Progenitor cell of endocrine pancreas (in vitro differentiated cells): ENCODE results near the gene MYO3A. TPM values are rescaled to one million over a fixed set of nuclear protein-coding genes. Genes with fewer than 3 reads are reported as not detected.

Source experiments
- DNase-seq: peaks from one replicate; pipeline ENCODE4 v3.0.0; 2021; ENCODE audit warnings: low spot score; ENCODE audit not compliant: unreplicated experiment
- H3K27ac Mint-ChIP-seq: 2 replicates; pipeline ENCODE4 v1.8.0; 2021; ENCODE audit warnings: mild to moderate bottlenecking, moderate library complexity, mixed read lengths
- H3K27me3 Mint-ChIP-seq: 2 replicates; pipeline ENCODE4 v1.8.0; 2021; ENCODE audit warnings: mixed read lengths
- H3K36me3 Mint-ChIP-seq: 2 replicates; pipeline ENCODE4 v1.8.0; 2022; ENCODE audit warnings: mixed read lengths; ENCODE audit not compliant: insufficient read depth
- H3K4me1 Mint-ChIP-seq: 2 replicates; pipeline ENCODE4 v1.8.0; 2021; ENCODE audit warnings: low read depth, mixed read lengths
- H3K4me3 Mint-ChIP-seq: 2 replicates; pipeline ENCODE4 v1.8.0; 2021; ENCODE audit warnings: low read depth, mild to moderate bottlenecking, moderate library complexity, mixed read lengths
- H3K9me3 Mint-ChIP-seq: 2 replicates; pipeline ENCODE4 v1.8.0; 2021; ENCODE audit warnings: low read depth, mixed read lengths
- long read RNA-seq: library from polyadenylated mRNA; unstranded; transcript quantifications from one replicate; pipeline ENCODE4 v2.0.0, GENCODE V29; 2020
- total RNA-seq: library from RNA; stranded (reverse); gene quantifications from 2 replicates; pipeline ENCODE4 v1.2.1, GENCODE V29; 2021
- TF ChIP-seq, protein P1 (sequence below): fragments of 200-600 bp; sonication (generic); IDR thresholded peaks from one replicate; pipeline ENCODE4 v1.5.0; 2021; ENCODE audit warnings: antibody characterized with exemption, mild to moderate bottlenecking; ENCODE audit not compliant: unreplicated experiment

The MYO3A gene, protein sequence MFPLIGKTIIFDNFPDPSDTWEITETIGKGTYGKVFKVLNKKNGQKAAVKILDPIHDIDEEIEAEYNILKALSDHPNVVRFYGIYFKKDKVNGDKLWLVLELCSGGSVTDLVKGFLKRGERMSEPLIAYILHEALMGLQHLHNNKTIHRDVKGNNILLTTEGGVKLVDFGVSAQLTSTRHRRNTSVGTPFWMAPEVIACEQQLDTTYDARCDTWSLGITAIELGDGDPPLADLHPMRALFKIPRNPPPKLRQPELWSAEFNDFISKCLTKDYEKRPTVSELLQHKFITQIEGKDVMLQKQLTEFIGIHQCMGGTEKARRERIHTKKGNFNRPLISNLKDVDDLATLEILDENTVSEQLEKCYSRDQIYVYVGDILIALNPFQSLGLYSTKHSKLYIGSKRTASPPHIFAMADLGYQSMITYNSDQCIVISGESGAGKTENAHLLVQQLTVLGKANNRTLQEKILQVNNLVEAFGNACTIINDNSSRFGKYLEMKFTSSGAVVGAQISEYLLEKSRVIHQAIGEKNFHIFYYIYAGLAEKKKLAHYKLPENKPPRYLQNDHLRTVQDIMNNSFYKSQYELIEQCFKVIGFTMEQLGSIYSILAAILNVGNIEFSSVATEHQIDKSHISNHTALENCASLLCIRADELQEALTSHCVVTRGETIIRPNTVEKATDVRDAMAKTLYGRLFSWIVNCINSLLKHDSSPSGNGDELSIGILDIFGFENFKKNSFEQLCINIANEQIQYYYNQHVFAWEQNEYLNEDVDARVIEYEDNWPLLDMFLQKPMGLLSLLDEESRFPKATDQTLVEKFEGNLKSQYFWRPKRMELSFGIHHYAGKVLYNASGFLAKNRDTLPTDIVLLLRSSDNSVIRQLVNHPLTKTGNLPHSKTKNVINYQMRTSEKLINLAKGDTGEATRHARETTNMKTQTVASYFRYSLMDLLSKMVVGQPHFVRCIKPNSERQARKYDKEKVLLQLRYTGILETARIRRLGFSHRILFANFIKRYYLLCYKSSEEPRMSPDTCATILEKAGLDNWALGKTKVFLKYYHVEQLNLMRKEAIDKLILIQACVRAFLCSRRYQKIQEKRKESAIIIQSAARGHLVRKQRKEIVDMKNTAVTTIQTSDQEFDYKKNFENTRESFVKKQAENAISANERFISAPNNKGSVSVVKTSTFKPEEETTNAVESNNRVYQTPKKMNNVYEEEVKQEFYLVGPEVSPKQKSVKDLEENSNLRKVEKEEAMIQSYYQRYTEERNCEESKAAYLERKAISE (N-terminal part only)
- total RNA-seq, result 16.0 and 18.0 TPM in 2 replicates
- long read RNA-seq, transcript MYO3A-203 (8 exons, 2,723 nt), result major isoform, 7 of 42 reads
- long read RNA-seq, partial matches to known transcripts, result 18 of 42 reads
- long read RNA-seq, other reads (novel, unspliced or antisense), result 17 of 42 reads

DNA sequence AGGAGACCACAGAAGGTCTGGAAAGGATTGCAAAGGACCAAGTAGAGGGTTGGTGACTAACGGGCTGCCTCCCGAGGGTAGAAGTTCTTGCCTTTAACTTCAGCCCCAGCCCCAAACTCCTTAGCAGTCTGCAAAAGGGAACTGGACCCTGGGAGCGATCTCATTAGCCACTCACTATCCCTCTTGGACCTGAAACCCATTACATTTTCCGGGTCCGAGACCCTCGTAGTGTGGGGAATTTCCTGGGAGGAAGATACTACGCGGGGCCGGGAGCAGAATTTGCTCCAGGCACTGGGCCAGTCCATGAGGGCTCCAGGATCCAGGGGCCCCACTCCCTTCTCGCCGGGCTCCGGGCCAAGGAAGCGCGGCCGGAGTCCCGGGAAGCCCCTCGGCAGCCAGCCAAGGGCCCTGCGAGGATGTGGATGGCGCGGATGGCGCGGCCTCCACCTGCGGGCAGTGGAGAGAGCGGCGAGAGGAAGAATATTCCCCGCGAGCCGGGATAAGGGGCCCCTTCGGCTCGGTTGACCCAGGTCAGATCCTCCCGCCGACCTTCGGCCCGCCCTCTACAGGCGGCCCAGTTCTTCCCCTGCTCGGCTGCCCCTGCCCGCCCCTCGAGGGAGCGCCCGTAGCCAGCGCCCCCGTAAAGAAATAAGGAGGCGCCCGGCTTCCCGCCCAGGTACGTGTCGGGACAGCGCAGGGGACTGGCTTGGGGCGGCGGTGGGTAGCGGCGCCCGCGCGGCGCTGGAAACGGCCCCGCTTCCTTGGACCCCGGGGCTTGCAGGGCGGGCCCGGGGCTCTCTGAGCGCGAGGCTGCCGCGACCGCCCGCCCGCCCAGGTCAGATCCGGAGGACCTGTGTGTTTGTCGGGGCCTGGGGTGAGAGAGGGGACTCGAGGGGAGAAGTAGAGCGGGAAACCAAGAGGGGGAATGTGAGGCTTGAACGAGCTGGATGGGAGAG, at the start of gene MYO3A:
Gene MYO3A, plus strand, starts transcription at position 577 of the 956 bp plus-strand sequence. CDS start 17,882 bp downstream, outside the sequence.
- Mint-ChIP-seq H3K27ac (peak within 1 kb of the TSS; percentile 92), H3K4me1 (peaks cover 13% of the 10 kb centered on the region), H3K9me3 (no peaks in the 10 kb centered on the region), H3K36me3 (no peaks in the 10 kb centered on the region), H3K4me3 (peak within 1 kb of the TSS; percentile 96), H3K27me3 (no peaks in the 10 kb centered on the region)
- peak; percentile 50 for DNase-seq
- TF ChIP-seq, protein P1, sequence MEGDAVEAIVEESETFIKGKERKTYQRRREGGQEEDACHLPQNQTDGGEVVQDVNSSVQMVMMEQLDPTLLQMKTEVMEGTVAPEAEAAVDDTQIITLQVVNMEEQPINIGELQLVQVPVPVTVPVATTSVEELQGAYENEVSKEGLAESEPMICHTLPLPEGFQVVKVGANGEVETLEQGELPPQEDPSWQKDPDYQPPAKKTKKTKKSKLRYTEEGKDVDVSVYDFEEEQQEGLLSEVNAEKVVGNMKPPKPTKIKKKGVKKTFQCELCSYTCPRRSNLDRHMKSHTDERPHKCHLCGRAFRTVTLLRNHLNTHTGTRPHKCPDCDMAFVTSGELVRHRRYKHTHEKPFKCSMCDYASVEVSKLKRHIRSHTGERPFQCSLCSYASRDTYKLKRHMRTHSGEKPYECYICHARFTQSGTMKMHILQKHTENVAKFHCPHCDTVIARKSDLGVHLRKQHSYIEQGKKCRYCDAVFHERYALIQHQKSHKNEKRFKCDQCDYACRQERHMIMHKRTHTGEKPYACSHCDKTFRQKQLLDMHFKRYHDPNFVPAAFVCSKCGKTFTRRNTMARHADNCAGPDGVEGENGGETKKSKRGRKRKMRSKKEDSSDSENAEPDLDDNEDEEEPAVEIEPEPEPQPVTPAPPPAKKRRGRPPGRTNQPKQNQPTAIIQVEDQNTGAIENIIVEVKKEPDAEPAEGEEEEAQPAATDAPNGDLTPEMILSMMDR, result peak; percentile 39

DNA sequence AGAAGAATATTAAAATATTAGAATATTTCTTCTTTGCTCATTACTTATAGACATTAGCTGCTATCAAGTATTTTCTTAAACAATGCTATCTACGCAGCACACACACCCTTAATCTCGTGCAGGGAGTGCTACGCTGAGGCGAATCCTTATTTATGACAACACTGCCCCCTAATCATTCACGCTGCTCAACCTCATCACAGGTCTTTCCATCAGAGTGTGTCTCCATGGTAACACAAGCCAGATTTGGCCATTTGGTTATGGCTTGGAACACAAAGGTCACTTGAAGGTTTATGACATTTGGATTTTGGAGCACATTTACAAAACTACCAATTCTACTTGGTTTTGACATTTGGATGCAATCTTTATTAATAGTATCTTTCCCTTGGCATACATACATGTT, 45.4 kb upstream of the MYO3A start:
- TF ChIP-seq, protein P1, result no peak
- Mint-ChIP-seq H3K27ac (no peak overlapping the region), H3K4me1 (no peaks in the 10 kb centered on the region), H3K9me3 (peaks cover 3% of the 10 kb centered on the region), H3K36me3 (no peaks in the 10 kb centered on the region), H3K27me3 (no peaks in the 10 kb centered on the region), H3K4me3 (no peak overlapping the region)
- DNase-seq, result no peak

GRCh38 chr10:25890995-25891394, 43.0 kb upstream of the MYO3A start:
- Mint-ChIP-seq H3K27ac (no peak overlapping the region), H3K36me3 (no peaks in the 10 kb centered on the region), H3K27me3 (no peaks in the 10 kb centered on the region), H3K4me3 (no peak overlapping the region), H3K4me1 (no peaks in the 10 kb centered on the region), H3K9me3 (peaks cover 3% of the 10 kb centered on the region)
- DNase-seq, result no peak
- TF ChIP-seq, protein P1, result no peak

- H3K27ac Mint-ChIP-seq, result no peak overlapping the region
- no peak overlapping the region for H3K4me3 Mint-ChIP-seq
- peaks cover 3% of the 10 kb centered on the region for H3K9me3 Mint-ChIP-seq
- TF ChIP-seq, protein P1, result no peak
- H3K36me3 Mint-ChIP-seq, result no peaks in the 10 kb centered on the region
- peaks cover 7% of the 10 kb centered on the region for H3K4me1 Mint-ChIP-seq
- no peak for DNase-seq
- no peaks in the 10 kb centered on the region for H3K27me3 Mint-ChIP-seq
Measured at GRCh38 chr10:25895856-25896255, 38.2 kb upstream of the MYO3A start.
